IMR-90 (cell line): ENCODE data around the gene UGT2A2. TPM values are rescaled to one million over a fixed set of nuclear protein-coding genes. Genes with fewer than 3 reads are reported as not detected.

ENCODE experiments used
- ATAC-seq: fragments of 200-7000 bp; cut with Tn5 transposase; 2 replicates; pipeline ENCODE4 v1.9.1; 2020; ENCODE audit warnings: low read depth, mild to moderate bottlenecking, moderate library complexity
- BruUV-seq: library from RNA; stranded (reverse); fragments of 400-500 nt; replicated peaks from 2 replicates; lab custom pipeline; 2021; lab: Mats Ljungman, UMichigan
- CTCF ChIA-PET: fragments of 300-600 bp; formaldehyde crosslinking; extraction: SDS; loops from one replicate; lab custom pipeline; 2021; ENCODE audit warnings: antibody characterized with exemption; lab: Yijun Ruan, JAX
- POLR2A ChIA-PET: fragments of 300-600 bp; sonication (Branson Sonifier 250); formaldehyde crosslinking; loops from one replicate; lab custom pipeline; 2022; ENCODE audit warnings: antibody characterized with exemption; ENCODE audit not compliant: unreplicated experiment; lab: Charles Lee
- DNase-seq: peaks from one replicate; pipeline ENCODE4 v3.0.0; 2013
- H2AFZ ChIP-seq: replicated peaks from 2 replicates; pipeline ENCODE3; 2013; ENCODE audit warnings: low read length, mild to moderate bottlenecking; ENCODE audit not compliant: poor library complexity
- H2AK5ac ChIP-seq: 2 replicates; pipeline ENCODE4 v1.6.1; 2013; ENCODE audit warnings: low read depth, low read length, inconsistent platforms
- H2AK9ac ChIP-seq: replicated peaks from 2 replicates; pipeline ENCODE3; 2013; ENCODE audit warnings: mild to moderate bottlenecking, low read depth, low read length, moderate library complexity; ENCODE audit not compliant: poor library complexity
- H2BK120ac ChIP-seq: 2 replicates; pipeline ENCODE4 v1.6.1; 2013; ENCODE audit warnings: low read depth, low read length, inconsistent platforms
- H2BK15ac ChIP-seq: 3 replicates; pipeline ENCODE4 v1.6.1; 2013; ENCODE audit warnings: low read depth, low read length, inconsistent platforms
- H2BK20ac ChIP-seq: 2 replicates; pipeline ENCODE4 v1.6.1; 2013; ENCODE audit warnings: low read depth, mild to moderate bottlenecking, inconsistent platforms, low read length, moderate library complexity
- H2BK5ac ChIP-seq: 2 replicates; pipeline ENCODE4 v1.6.1; 2013; ENCODE audit warnings: mild to moderate bottlenecking, low read depth, low read length, inconsistent platforms; ENCODE audit not compliant: poor library complexity, severe bottlenecking
- H3K14ac ChIP-seq: replicated peaks from 2 replicates; pipeline ENCODE4 v1.6.1; 2013; ENCODE audit warnings: low read depth, low read length, inconsistent platforms
- H3K18ac ChIP-seq: 2 replicates; pipeline ENCODE4 v1.6.1; 2013; ENCODE audit warnings: low read depth, low read length, control low read depth
- H3K23ac ChIP-seq: 2 replicates; pipeline ENCODE4 v1.6.1; 2013; ENCODE audit warnings: low read depth, low read length, inconsistent platforms
- H3K27ac ChIP-seq: 2 replicates; pipeline ENCODE4 v1.5.1; 2013; ENCODE audit warnings: mild to moderate bottlenecking, control low read depth, low read length; ENCODE audit not compliant: insufficient read depth
- H3K27me3 ChIP-seq: 2 replicates; pipeline ENCODE4 v1.6.1; 2013; ENCODE audit warnings: low read length; ENCODE audit not compliant: control insufficient read depth, insufficient read depth
- H3K36me3 ChIP-seq: 2 replicates; pipeline ENCODE4 v1.6.1; 2013; ENCODE audit warnings: low read length, mixed read lengths; ENCODE audit not compliant: control insufficient read depth, insufficient read depth
- H3K4ac ChIP-seq: 2 replicates; pipeline ENCODE4 v1.6.1; 2013; ENCODE audit warnings: low read depth, low read length, inconsistent platforms
- H3K4me1 ChIP-seq: 2 replicates; pipeline ENCODE4 v1.6.1; 2013; ENCODE audit warnings: low read length, mixed read lengths; ENCODE audit not compliant: control insufficient read depth, insufficient read depth
- H3K4me2 ChIP-seq: 2 replicates; pipeline ENCODE4 v1.6.1; 2013; ENCODE audit warnings: low read depth, mild to moderate bottlenecking, control low read depth, low read length, moderate library complexity
- H3K4me3 ChIP-seq: 2 replicates; pipeline ENCODE4 v1.5.1; 2013; ENCODE audit warnings: low read depth, mild to moderate bottlenecking, control low read depth, low read length, moderate library complexity; ENCODE audit not compliant: insufficient read depth
- H3K56ac ChIP-seq: 2 replicates; pipeline ENCODE4 v1.6.1; 2013; ENCODE audit warnings: low read length, inconsistent platforms; ENCODE audit not compliant: insufficient read depth; ENCODE audit errors: extremely low read depth
- H3K79me1 ChIP-seq, 2 experiments: 2 replicates each; pipeline ENCODE4 v1.6.1; 2013; ENCODE audit warnings: low read length in 2 of 2, inconsistent platforms in 1 of 2, low read depth in 1 of 2
- H3K9ac ChIP-seq: 2 replicates; pipeline ENCODE4 v1.6.1; 2013; ENCODE audit warnings: low read depth, low read length, control low read depth
- H3K9me1 ChIP-seq: 2 replicates; pipeline ENCODE4 v1.6.1; 2013; ENCODE audit warnings: low read length, inconsistent platforms; ENCODE audit not compliant: insufficient read depth
- H3K9me3 ChIP-seq: 2 replicates; pipeline ENCODE4 v1.6.1; 2013; ENCODE audit warnings: low read length; ENCODE audit not compliant: control insufficient read depth, insufficient read depth
- H4K20me1 ChIP-seq: 2 replicates; pipeline ENCODE4 v1.6.1; 2013; ENCODE audit warnings: low read length, inconsistent platforms; ENCODE audit not compliant: insufficient read depth
- H4K5ac ChIP-seq: 2 replicates; pipeline ENCODE4 v1.6.1; 2013; ENCODE audit warnings: mild to moderate bottlenecking, low read depth, low read length, control low read depth
- H4K8ac ChIP-seq, 2 experiments: 2 replicates each; pipeline ENCODE4 v1.6.1; 2013; ENCODE audit warnings: low read depth in 2 of 2, low read length in 2 of 2, control low read depth in 1 of 2, inconsistent platforms in 1 of 2
- H4K91ac ChIP-seq: 2 replicates; pipeline ENCODE4 v1.6.1; 2013; ENCODE audit warnings: low read depth, low read length, inconsistent platforms; ENCODE audit not compliant: insufficient read depth
- BHLHE40 ChIP-seq: fragments of 150-350 bp; IDR thresholded peaks from 2 replicates; pipeline ENCODE4 v1.6.1; 2016; ENCODE audit warnings: mild to moderate bottlenecking, low read depth, low read length
- CEBPB ChIP-seq: IDR thresholded peaks from 2 replicates; pipeline ENCODE4 v1.6.1; 2012; ENCODE audit warnings: low read depth, low read length, improper control_type of control experiment
- CHD1 ChIP-seq: IDR thresholded peaks from 2 replicates; pipeline ENCODE4 v1.6.1; 2012; ENCODE audit warnings: low read depth, low read length, improper control_type of control experiment
- CTCF ChIP-seq: conservative IDR thresholded peaks from 2 replicates; pipeline ENCODE4 v1.5.1; 2012; ENCODE audit warnings: mild to moderate bottlenecking, low read depth, low read length, improper control_type of control experiment
- ELK1 ChIP-seq: fragments of 150-350 bp; IDR thresholded peaks from 2 replicates; pipeline ENCODE4 v1.6.1; 2016; ENCODE audit warnings: low read depth, mild to moderate bottlenecking, low read length, moderate library complexity, borderline replicate concordance
- FOS ChIP-seq: fragments of 150-350 bp; IDR thresholded peaks from 2 replicates; pipeline ENCODE4 v1.6.1; 2016; ENCODE audit warnings: low read depth, low read length
- MAFK ChIP-seq: IDR thresholded peaks from 2 replicates; pipeline ENCODE4 v1.6.1; 2012; ENCODE audit warnings: low read depth, low read length, improper control_type of control experiment
- MAZ ChIP-seq: IDR thresholded peaks from 2 replicates; pipeline ENCODE4 v1.6.1; 2012; ENCODE audit warnings: low read depth, mild to moderate bottlenecking, low read length, improper control_type of control experiment, moderate library complexity, borderline replicate concordance
- MXI1 ChIP-seq: IDR thresholded peaks from 2 replicates; pipeline ENCODE4 v1.6.1; 2012; ENCODE audit warnings: low read depth, mild to moderate bottlenecking, low read length, moderate library complexity, borderline replicate concordance
- NFE2L2 ChIP-seq: fragments of 150-350 bp; IDR thresholded peaks from 2 replicates; pipeline ENCODE4 v1.6.1; 2016; ENCODE audit warnings: low read depth, mild to moderate bottlenecking, low read length
- POLR2A ChIP-seq: IDR thresholded peaks from 2 replicates; pipeline ENCODE4 v1.6.1; 2012; ENCODE audit warnings: mild to moderate bottlenecking, low read depth, low read length
- RAD21 ChIP-seq: IDR thresholded peaks from 2 replicates; pipeline ENCODE4 v1.6.1; 2012; ENCODE audit warnings: low read length, improper control_type of control experiment
- RCOR1 ChIP-seq: IDR thresholded peaks from 2 replicates; pipeline ENCODE4 v1.6.1; 2012; ENCODE audit warnings: mild to moderate bottlenecking, low read length, improper control_type of control experiment; ENCODE audit not compliant: insufficient replicate concordance
- RFX5 ChIP-seq: IDR thresholded peaks from 2 replicates; pipeline ENCODE4 v1.8.0; 2012; ENCODE audit warnings: low read depth, mild to moderate bottlenecking, low read length, moderate library complexity
- SMC3 ChIP-seq: fragments of 150-350 bp; IDR thresholded peaks from 2 replicates; pipeline ENCODE4 v1.6.1; 2016; ENCODE audit warnings: low read depth, mild to moderate bottlenecking, antibody characterized with exemption, low read length, moderate library complexity
- USF2 ChIP-seq: fragments of 150-350 bp; IDR thresholded peaks from 2 replicates; pipeline ENCODE4 v1.6.1; 2017; ENCODE audit warnings: mild to moderate bottlenecking, antibody characterized with exemption, low read length, low read depth
- WGBS, 2 experiments: methylation state at CpG; one replicate each; pipeline versions ENCODE4 v1.1.5 to v1.1.7; 2013; ENCODE audit warnings: missing lambda C conversion rate in 2 of 2; ENCODE audit not compliant: insufficient read length in 1 of 2; ENCODE audit errors: extremely low coverage in 2 of 2; 5-methylcytosine and 5-hydroxymethylcytosine counted together
- dilution Hi-C: fragments of 300-500 bp; cut with HindIII; formaldehyde crosslinking; loops from one replicate; pipeline ENCODE4 v1.14.3; 2018; ENCODE audit warnings: low sequenced_read_pairs; ENCODE audit not compliant: unreplicated experiment
- in situ Hi-C: fragments of 300-500 bp; cut with MboI; formaldehyde crosslinking; loops from 3 replicates; pipeline ENCODE4 v1.14.3; 2019; ENCODE audit warnings: low sequenced_read_pairs, inconsistent platforms, mixed read lengths
- intact Hi-C: fragments of 100-400 bp; cut with micrococcal nuclease; formaldehyde crosslinking; loops from 2 replicates; pipeline ENCODE4 v1.10.0; 2022
- polyA plus RNA-seq, 3 experiments: library from polyadenylated mRNA; depleted of rRNA; stranded (reverse); fragments of >200 nt; gene quantifications; 2 replicates each; pipeline ENCODE4 v1.2.3, GENCODE V29; 2012; ENCODE audit warnings: low replicate concordance in 1 of 3
- total RNA-seq: library from RNA; depleted of rRNA; stranded (reverse); fragments of >200 nt; gene quantifications from 2 replicates; pipeline ENCODE4 v1.2.3, GENCODE V29; 2012

Gene UGT2A2
- total and polyA plus RNA-seq, 2 of the 4 experiments (the other 2 are of a cell fraction): not detected

- in situ Hi-C loops: no loop called here
- TF ChIP-seq CHD1 (no peak), CEBPB (no peak), MXI1 (no peak), RAD21 (no peak), POLR2A (no peak), BHLHE40 (no peak), USF2 (no peak), MAFK (no peak), MAZ (no peak), RFX5 (no peak), SMC3 (no peak), ELK1 (no peak), FOS (no peak), RCOR1 (no peak), NFE2L2 (no peak), CTCF (no peak)
- no peaks in the 10 kb centered on the region for H3K36me3 ChIP-seq
- no peak within 1 kb of the TSS for H4K91ac ChIP-seq
- no peak within 1 kb of the TSS for H2BK15ac ChIP-seq
- H3K9me1 ChIP-seq: no peaks in the 10 kb centered on the region
- no TSS peak for BruUV-seq
- WGBS, 2 experiments: no CpG with 5 or more reads among the region's 1 CpG
- H4K5ac ChIP-seq: no peak within 1 kb of the TSS
- dilution Hi-C loops: no loop called here
- H3K27me3 ChIP-seq: no peaks in the 10 kb centered on the region
- H3K56ac ChIP-seq: no peak within 1 kb of the TSS
- no peak within 1 kb of the TSS for H2BK20ac ChIP-seq
- DNase-seq (no peak), ATAC-seq (no peak)
- no peak within 1 kb of the TSS for H3K4ac ChIP-seq
- no peak within 1 kb of the TSS for H2BK120ac ChIP-seq
- no peak within 1 kb of the TSS for H3K14ac ChIP-seq
- no peak within 1 kb of the TSS for H3K4me2 ChIP-seq
- H4K20me1 ChIP-seq: no peaks in the 10 kb centered on the region
- H3K18ac ChIP-seq: no peak within 1 kb of the TSS
- H3K9ac ChIP-seq: no peak within 1 kb of the TSS
- intact Hi-C loops: no loop called here
- H3K27ac ChIP-seq: no peak within 1 kb of the TSS
- H3K4me3 ChIP-seq: no peak within 1 kb of the TSS
- H2BK5ac ChIP-seq: no peak within 1 kb of the TSS
- H2AK5ac ChIP-seq: no peak within 1 kb of the TSS
- no peak within 1 kb of the TSS for H2AK9ac ChIP-seq
- no peak within 1 kb of the TSS for H2AFZ ChIP-seq
- ChIA-PET CTCF (no interaction called here), POLR2A (no interaction called here)
- no peak within 1 kb of the TSS for H4K8ac ChIP-seq
- no peak within 1 kb of the TSS for H3K23ac ChIP-seq
- no peaks in the 10 kb centered on the region for H3K79me1 ChIP-seq
- no peaks in the 10 kb centered on the region for H3K4me1 ChIP-seq
- H3K9me3 ChIP-seq: 0 out of 2 replicates have a peak, but pooled peaks cover 2% of the 10 kb centered on the region
These were observed 13.7 kb upstream of the UGT2A2 start, which contains the start of gene UGT2A1 for GRCh38 chr4:69653147-69653546. TSS of gene UGT2A1 (minus strand) at chr4:69653247. CDS start at chr4:69647644, 5,603 bp downstream.
